ENCODE results near the gene PTPRG.
A peak's percentile ranks its signal among the peaks of the same experiment; 100 is the strongest.

Gene PTPRG

DNA sequence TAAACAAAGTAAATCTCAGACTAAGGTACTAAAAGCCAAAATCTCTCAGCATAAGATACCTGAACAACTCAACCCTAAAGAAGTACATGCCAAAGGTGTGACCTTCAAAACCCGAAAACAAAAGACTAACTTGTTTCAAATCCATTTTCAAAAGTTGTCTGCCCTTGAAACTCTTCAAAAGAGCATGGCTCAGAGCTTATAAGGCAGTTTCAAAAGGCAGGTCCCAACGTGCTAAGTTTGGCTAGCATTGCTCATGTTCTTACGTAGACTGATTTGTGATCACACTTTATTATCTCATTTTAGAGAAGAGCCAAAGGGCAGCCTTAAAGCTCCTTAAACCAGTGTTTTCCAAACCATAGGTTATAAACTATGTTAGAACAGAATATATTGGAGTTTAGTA lies 699.8 kb downstream of the PTPRG start:
- DNase-seq, result no peak

DNA sequence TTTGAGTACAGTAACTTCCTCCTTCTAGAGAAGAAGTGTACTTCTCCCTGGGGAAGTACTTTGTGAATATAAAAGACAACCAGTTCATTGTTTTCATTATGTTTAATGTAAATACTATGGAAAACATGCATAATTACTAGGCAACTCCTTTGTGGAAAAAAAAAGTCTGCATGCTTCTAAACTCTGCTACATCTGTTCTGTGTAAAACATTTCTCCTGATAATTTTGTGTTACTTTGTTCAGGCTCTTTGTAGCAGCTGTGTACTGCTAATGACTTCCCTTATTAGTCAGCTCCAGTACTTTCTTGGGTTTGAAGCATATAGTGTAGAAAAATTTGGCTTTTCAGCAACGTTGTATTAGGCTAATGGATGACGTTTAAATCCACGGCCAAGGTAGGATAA lies 700.4 kb downstream of the PTPRG start:
- DNase-seq, result no peak

DNA sequence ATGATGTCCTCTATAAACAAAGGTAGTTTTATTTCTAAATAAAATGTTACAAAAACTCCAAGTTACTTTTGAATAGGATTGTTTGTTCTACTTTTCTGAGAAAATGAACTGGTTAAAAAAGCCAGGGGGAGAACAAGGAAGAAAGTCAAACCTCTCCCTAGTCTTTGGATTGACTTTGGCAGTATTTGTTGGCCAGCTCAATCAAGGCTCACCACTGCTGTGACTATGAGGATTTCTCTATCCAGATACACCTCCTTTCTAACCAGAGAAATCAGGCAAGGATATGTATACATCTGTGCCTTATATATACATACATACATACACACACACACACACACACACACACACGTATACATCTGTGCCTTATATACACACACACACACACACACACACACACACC lies 704.2 kb downstream of the PTPRG start:
- DNase-seq, result no peak

DNA sequence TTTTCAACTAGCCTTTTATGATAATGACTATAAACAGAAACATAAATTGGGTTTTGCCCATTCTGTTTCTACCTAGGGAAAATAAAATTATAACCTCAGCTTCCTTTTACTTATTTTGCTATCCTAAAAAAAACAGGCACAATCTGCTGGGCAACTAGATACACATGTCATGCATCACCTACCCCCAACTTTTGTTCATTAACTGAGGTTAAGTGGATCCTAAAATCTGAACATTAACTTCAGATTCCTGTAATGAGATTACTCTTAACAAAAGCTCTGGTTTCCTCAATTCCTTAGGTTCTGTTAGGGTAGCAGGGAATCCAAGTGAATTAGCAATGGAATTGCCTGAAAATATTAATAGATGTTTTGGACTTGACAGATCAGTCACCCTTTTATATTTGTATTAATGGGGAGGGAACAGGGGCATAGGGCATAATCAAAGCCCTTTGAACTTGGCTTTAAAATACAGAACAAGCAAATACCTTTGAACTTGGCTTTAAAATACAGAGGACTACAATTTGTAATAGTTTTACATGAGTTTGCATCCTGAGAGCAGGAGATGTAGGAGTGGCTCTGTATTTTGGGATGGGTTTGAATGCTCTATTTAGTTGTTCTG lies 705.4 kb downstream of the PTPRG start:
- no peak for DNase-seq

GRCh38 chr3:62276658-62277180 lies 715.3 kb downstream of the PTPRG start:
- DNase-seq, result no peak

GRCh38 chr3:62277450-62277849 lies 716.1 kb downstream of the PTPRG start:
- no peak for DNase-seq

- DNase-seq, result no peak
These were observed 716.6 kb downstream of the PTPRG start for GRCh38 chr3:62277986-62278385.

DNA sequence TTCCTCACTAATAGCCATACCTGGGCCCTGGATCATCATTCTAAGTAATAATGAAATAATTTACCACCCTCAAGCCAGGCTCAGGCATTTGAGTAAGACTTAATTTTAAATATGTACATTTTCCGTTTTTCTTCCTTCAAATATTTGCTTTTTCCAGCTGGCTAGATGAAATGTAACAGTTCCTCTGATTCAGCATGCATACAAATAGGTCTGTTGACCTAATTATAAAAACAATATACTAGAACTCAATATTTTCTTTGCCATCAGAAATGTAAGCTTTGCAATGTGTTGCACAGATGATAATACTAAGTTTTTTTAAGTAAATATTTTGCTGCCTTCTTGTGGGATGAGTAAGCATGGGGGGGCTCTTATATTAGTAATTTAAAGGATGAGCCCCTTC lies 720.4 kb downstream of the PTPRG start:
- DNase-seq, result no peak

GRCh38 chr3:62284442-62284841 lies 723.1 kb downstream of the PTPRG start:
- no peak for DNase-seq

- no peak for DNase-seq
These were observed 726.1 kb downstream of the PTPRG start for GRCh38 chr3:62287392-62287927.

GRCh38 chr3:62289922-62290321 lies 728.6 kb downstream of the PTPRG start:
- DNase-seq, result no peak

DNA sequence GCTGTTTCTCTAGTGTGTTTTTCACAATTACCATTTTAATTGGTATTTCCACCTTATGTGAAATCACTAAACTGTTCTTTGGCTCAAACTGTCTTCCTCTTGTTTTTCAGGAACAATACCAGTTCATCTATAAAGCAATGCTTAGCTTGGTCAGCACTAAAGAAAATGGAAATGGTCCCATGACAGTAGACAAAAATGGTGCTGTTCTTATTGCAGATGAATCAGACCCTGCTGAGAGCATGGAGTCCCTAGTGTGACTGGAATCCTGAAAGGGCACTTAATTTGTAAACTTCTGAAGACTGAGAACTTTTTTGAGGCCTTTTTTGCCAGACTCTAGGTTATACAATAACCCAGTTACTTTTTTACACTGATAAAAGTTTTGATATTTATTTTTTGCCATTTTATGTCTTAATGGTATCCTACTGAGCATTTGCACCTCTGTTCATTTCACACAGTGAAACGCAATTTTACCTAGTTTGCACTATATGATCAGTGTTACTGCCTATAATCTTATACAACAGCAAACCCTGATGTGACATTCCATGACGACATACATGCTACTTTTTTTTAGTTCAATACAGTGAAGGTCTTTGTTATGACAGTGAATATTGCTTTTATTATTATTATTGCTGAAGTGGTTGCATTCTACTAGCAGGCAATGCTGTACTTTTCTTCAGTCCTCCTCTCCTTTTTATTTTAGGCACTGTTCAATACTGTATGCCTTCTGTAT lies 731.8 kb downstream of the PTPRG start:
- DNase-seq, result no peak

- no peak for DNase-seq
These were observed 734.2 kb downstream of the PTPRG start for GRCh38 chr3:62295571-62295970.

DNA sequence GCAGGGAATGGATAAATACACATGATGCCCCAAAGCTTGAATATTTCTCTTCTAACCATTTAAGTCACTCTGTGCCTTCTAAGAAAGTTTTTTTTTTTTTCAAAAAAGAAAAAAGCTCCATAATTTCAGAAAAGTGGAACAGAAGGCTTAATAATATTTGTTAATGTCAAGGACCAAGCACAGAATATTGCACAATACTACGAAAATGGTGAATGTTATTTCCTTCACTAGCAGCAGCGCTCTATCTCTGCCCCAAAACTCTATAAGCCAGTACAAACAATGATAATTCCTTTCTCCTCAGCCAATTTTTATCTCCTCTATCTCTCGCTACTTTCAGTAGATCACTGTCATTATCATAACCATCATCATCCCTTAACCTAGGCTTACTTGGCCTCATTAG lies 739.2 kb downstream of the PTPRG start:
- no peak for DNase-seq

DNA sequence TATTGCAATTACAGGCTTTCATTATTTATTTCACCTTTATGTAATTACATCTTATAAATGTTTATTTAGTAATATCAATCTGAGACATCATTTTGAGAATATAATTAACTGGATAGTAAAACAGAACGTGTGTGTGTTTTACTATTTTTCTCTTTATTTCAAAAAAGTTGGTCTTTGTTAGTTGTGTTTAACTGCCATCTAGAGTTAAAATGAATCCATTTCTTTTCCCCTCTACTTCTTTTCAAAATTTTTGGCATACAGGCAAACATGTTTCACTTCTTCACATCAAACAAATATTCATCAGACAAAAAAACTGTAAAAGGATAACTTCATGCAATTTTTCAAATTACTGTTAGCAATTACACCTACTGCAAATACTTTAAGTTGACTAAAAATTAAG lies 750.8 kb downstream of the PTPRG start:
- no peak for DNase-seq

DNA sequence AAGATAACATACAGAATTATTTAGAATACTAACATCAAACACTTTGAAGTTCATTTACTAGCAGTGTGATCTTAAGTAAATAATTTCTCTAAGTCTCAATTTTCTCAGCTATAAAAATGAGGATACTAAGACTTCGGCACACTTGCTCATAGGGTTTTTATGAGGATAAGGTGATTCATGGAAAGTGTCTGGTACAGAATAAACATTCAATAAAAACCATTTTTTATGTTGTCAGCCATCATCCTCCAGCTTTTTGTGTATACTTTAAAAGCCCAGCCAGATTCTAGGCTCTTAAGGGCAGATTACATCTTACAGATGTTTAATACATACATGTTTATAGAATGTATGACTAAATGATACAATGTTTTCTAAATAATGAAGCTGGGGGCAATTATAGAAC lies 755.2 kb downstream of the PTPRG start:
- DNase-seq, result no peak

DNA sequence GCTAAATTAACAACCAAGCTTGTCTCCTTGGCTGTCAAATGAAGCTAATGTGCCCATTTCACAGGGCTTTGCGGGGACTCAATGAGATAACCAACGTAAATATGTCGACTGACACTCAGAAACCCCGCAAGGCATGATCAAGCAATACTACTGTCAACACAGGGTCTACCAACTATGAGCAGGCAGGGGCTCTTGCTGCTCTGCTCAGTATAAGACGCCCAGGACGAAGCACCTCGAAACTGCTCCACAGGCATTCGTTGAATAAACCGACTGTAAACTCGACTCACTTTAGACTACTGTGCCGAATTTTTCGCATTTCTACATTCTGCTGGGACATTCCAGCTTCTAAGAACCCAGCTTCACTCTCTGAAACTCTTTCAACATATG lies 757.0 kb downstream of the PTPRG start:
- DNase-seq, result no peak

DNA sequence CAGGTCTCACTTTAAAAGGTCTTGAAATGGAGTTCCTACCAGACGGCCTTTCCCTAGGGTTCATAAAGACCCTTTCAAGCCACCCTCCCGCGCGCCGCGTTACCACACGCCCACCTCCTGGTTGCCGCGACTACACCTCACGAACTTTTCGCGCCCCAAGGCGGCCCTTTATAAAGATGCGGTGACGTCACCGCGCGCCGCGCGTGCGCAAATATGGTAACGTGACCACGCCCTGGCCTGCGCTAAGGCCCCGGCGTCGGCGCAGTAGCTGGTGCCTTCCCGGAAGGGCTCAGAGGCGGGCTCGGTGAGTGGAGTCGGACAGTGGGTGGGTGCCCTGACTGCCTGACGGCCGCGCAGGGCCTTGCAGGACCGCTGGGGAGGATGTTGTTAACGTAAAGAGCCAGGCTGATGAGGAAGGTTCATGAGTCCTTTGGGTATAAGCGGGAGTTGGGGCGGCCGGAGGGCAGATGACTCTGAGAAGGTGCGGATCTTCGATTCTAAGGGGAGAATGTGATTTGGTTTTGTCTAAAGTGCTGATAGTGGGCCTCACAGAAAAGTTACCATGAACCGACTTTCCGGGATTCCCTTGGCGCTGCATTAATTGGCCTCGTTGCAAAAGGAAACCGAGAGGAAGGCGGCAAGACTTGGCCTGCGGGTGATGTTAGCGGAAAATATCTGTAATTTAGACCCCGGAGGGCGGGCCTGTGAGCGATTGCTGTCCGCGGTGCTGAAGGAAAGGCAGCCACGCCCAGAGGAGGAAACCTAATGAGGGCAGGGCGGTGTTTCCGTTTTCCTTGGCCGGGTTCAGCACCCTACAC lies 757.6 kb downstream of the PTPRG start:
- peak; percentile 45 for DNase-seq

DNA sequence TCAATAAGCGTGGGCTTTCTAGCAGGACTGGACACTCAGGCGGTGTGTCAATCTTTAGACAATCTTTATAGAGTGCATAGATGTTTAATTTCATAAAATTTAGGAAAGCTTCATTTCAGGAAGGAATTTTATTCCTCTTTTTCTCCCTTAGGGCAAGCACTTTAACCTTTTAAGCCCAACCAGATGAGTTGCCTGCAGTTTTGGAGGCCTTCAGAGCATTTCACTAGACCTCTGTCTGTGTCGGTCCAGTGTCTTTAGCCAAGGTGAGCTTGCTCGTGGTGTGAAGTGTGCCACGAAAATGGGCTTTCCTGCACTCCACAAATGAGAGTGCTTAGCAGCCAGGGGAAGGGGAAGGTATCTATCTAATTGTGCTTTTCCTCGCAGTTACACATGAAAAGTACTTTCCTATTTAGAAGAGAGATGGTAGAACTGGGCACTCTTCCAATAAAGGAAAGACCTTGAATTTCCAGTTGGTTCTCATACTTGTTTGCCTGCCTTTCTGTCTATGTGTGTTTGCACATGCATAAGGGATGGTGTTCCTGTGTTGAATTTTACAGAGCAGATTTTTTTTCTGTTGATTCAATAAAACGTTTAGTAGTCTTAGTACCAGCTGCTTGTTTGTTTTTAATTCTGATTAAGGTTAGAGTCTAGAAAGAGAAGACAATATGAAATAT lies 758.3 kb downstream of the PTPRG start:
- DNase-seq, result no peak

DNA sequence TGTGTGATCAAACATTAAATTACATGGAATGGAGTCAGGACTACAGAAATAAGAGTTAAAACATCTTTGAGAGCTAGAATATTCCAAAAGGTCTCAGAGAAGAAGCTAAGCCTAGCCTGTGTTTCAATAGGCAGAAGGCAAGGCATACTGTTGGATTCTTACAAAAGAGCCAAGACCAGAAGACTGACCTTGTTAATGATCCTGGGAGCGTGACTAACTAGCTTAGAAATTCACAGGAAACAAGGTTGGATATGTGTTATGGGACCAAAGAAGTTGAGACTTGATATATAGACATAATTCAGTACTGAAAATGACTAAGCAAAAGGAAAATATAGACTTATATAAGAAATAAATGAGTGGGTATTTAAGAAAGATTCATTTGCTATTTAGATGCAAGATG lies 761.9 kb downstream of the PTPRG start:
- no peak for DNase-seq

GRCh38 chr3:62325896-62326295 lies 764.5 kb downstream of the PTPRG start:
- no peak for DNase-seq

- no peak for DNase-seq
These were observed 768.6 kb downstream of the PTPRG start for GRCh38 chr3:62329971-62330370.

DNA sequence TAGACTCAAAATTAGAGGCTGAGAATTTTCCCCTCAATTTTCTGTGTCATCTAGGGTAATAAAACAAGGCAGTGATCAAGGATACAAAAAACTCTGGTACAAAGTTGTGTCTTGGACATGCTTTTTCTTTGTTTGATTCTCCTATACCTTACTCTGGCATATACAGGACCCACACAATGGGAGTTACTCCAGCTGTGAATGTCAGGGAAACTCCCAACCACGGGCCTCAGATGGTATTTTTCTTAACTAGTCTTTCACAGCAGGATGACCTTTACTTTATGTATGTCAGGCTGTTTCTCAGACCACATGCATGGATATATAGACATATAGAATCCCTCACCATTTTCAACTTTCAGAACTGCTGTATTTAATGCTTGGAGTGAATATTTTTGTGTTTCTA lies 770.6 kb downstream of the PTPRG start:
- no peak for DNase-seq

Measured in activated effector memory CD4-positive, alpha-beta T cell treated with Interleukin-2 at 50 U/mL for 16 hours (primary cell).